ENCODE results near the gene FAM3D.

Gene FAM3D

GRCh38 chr3:58613236-58614132, 53.1 kb downstream of the FAM3D start:
- no peak for DNase-seq (ENCODE audit: low read depth)
- H3K4me3 ChIP-seq (ENCODE audit: low read depth, low read length), result no peak overlapping the region
- no peak for TF ChIP-seq CTCF (IDR thresholded peaks at IDR 0.05; ENCODE audit: low read depth, low read length, missing control alignments)

GRCh38 chr3:58612830-58613229, 53.7 kb downstream of the FAM3D start:
- no peak overlapping the region for H3K4me3 ChIP-seq (ENCODE audit: low read depth, low read length)
- DNase-seq (ENCODE audit: low read depth), result no peak
- TF ChIP-seq CTCF (IDR thresholded peaks at IDR 0.05; ENCODE audit: low read depth, low read length, missing control alignments), result no peak

- H3K4me3 ChIP-seq (ENCODE audit: low read depth, low read length), result no peak overlapping the region
- DNase-seq (ENCODE audit: low read depth), result no peak
- no peak for TF ChIP-seq CTCF (IDR thresholded peaks at IDR 0.05; ENCODE audit: low read depth, low read length, missing control alignments)
Measured at GRCh38 chr3:58609990-58610389, 56.6 kb downstream of the FAM3D start.

GRCh38 chr3:58608648-58609047, 57.9 kb downstream of the FAM3D start:
- no peak for DNase-seq (ENCODE audit: low read depth)
- TF ChIP-seq CTCF (IDR thresholded peaks at IDR 0.05; ENCODE audit: low read depth, low read length, missing control alignments), result no peak
- no peak overlapping the region for H3K4me3 ChIP-seq (ENCODE audit: low read depth, low read length)

GRCh38 chr3:58607816-58608215, 58.8 kb downstream of the FAM3D start:
- TF ChIP-seq CTCF (IDR thresholded peaks at IDR 0.05; ENCODE audit: low read depth, low read length, missing control alignments), result no peak
- H3K4me3 ChIP-seq (ENCODE audit: low read depth, low read length), result no peak overlapping the region
- DNase-seq (ENCODE audit: low read depth), result no peak

GRCh38 chr3:58606693-58607092, 59.9 kb downstream of the FAM3D start:
- DNase-seq (ENCODE audit: low read depth), result no peak
- no peak overlapping the region for H3K4me3 ChIP-seq (ENCODE audit: low read depth, low read length)
- TF ChIP-seq CTCF (IDR thresholded peaks at IDR 0.05; ENCODE audit: low read depth, low read length, missing control alignments), result no peak

- H3K4me3 ChIP-seq (ENCODE audit: low read depth, low read length), result no peak overlapping the region
- TF ChIP-seq CTCF (IDR thresholded peaks at IDR 0.05; ENCODE audit: low read depth, low read length, missing control alignments), result no peak
- DNase-seq (ENCODE audit: low read depth), result no peak
Measured at GRCh38 chr3:58604031-58604430, 62.5 kb downstream of the FAM3D start.

All from GM12864 (cell line).